GM21381 (cell line): Measurements from ENCODE around the gene SMIM33.
"Not testable (repeated sequence)": the region's sequence is repeated elsewhere in the genome, so short reads cannot be mapped to it uniquely, and the experiment has no call there.

Experiments used
- ATAC-seq: cut with Tn5 transposase; IDR thresholded peaks from one replicate; pipeline ENCODE4 v1.9.1; 2021; ENCODE audit warnings: mild to moderate bottlenecking, moderate library complexity; ENCODE audit not compliant: unreplicated experiment

SMIM33 gene

GRCh38 chr5:139456776-139457175, 14.0 kb upstream of the SMIM33 start:
- no peak for ATAC-seq

- ATAC-seq, result no peak
Observed at GRCh38 chr5:139457241-139457640, 13.6 kb upstream of the SMIM33 start.

GRCh38 chr5:139457653-139458306, 13.0 kb upstream of the SMIM33 start:
- no peak for ATAC-seq

GRCh38 chr5:139458580-139459407, 12.0 kb upstream of the SMIM33 start:
- peak; percentile 63 for ATAC-seq

- ATAC-seq, result peak; percentile 25
Observed at GRCh38 chr5:139459451-139459934, 11.3 kb upstream of the SMIM33 start.

GRCh38 chr5:139460455-139460854, 10.3 kb upstream of the SMIM33 start:
- ATAC-seq, result no peak

GRCh38 chr5:139461176-139461575, 9.6 kb upstream of the SMIM33 start:
- ATAC-seq, result no peak

GRCh38 chr5:139461698-139462097, 9.1 kb upstream of the SMIM33 start:
- no peak for ATAC-seq

GRCh38 chr5:139462586-139463276, 8.1 kb upstream of the SMIM33 start, which contains the start of gene ECSCR:
TSS of gene ECSCR (minus strand) at chr5:139462743. CDS start at chr5:139462670, 73 bp downstream.
- no peak for ATAC-seq

- no peak for ATAC-seq
Observed at GRCh38 chr5:139468421-139468931, 2.3 kb upstream of the SMIM33 start.

- ATAC-seq, result no peak
Observed at GRCh38 chr5:139472386-139473030, 1.7 kb downstream of the SMIM33 start.

- ATAC-seq, result no peak
Observed at GRCh38 chr5:139473105-139473504, 2.3 kb downstream of the SMIM33 start.

GRCh38 chr5:139473565-139473964, 2.8 kb downstream of the SMIM33 start:
- ATAC-seq, result no peak

- no peak for ATAC-seq
Observed at GRCh38 chr5:139474890-139475791, 4.3 kb downstream of the SMIM33 start.

GRCh38 chr5:139475865-139476617, 5.2 kb downstream of the SMIM33 start:
- ATAC-seq, result no peak

- ATAC-seq, result not testable (repeated sequence)
Observed at GRCh38 chr5:139478657-139479423, 8.0 kb downstream of the SMIM33 start.

- ATAC-seq, result not testable (repeated sequence)
Observed at GRCh38 chr5:139479729-139480128, 8.9 kb downstream of the SMIM33 start.

- ATAC-seq, result no peak
Observed at GRCh38 chr5:139481122-139481533, 10.3 kb downstream of the SMIM33 start.
